H9 (cell line): ENCODE results near the gene GALNT16. TPM values are rescaled to one million over a fixed set of nuclear protein-coding genes. Genes with fewer than 3 reads are reported as not detected.

Experiments used
- DNase-seq: peaks from one replicate; pipeline ENCODE4 v3.0.0-alpha.2; 2017
- H2AFZ ChIP-seq: one replicate; pipeline ENCODE4 v1.6.1; 2013; ENCODE audit warnings: mild to moderate bottlenecking, low read length, control low read depth, moderate library complexity
- H2AK5ac ChIP-seq: 2 replicates; pipeline ENCODE4 v1.6.1; 2013; ENCODE audit warnings: low read length, control low read depth, mixed read lengths; ENCODE audit not compliant: insufficient read length
- H2BK120ac ChIP-seq: one replicate; pipeline ENCODE4 v1.6.1; 2013; ENCODE audit warnings: low read depth, mild to moderate bottlenecking, low read length, control low read depth, inconsistent platforms; ENCODE audit not compliant: poor library complexity, severe bottlenecking
- H2BK12ac ChIP-seq: 2 replicates; pipeline ENCODE4 v1.6.1; 2013; ENCODE audit warnings: low read length, control low read depth, mixed read lengths, low read depth; ENCODE audit not compliant: insufficient read length
- H2BK15ac ChIP-seq: 2 replicates; pipeline ENCODE4 v1.6.1; 2013; ENCODE audit warnings: low read depth, low read length, control low read depth
- H2BK20ac ChIP-seq: one replicate; pipeline ENCODE4 v1.6.1; 2013; ENCODE audit warnings: low read depth, mild to moderate bottlenecking, low read length, control low read depth, inconsistent platforms; ENCODE audit not compliant: poor library complexity, severe bottlenecking
- H2BK5ac ChIP-seq: 2 replicates; pipeline ENCODE4 v1.6.1; 2013; ENCODE audit warnings: low read length, control low read depth, mixed read lengths; ENCODE audit not compliant: insufficient read length
- H3K14ac ChIP-seq: 2 replicates; pipeline ENCODE4 v1.6.1; 2013; ENCODE audit warnings: low read length, control low read depth; ENCODE audit not compliant: insufficient read depth
- H3K18ac ChIP-seq: 2 replicates; pipeline ENCODE4 v1.6.1; 2013; ENCODE audit warnings: low read depth, mild to moderate bottlenecking, mixed read lengths, low read length, control low read depth; ENCODE audit not compliant: insufficient read length
- H3K23ac ChIP-seq: 2 replicates; pipeline ENCODE4 v1.6.1; 2013; ENCODE audit warnings: low read length, control low read depth, mixed read lengths, low read depth; ENCODE audit not compliant: insufficient read length
- H3K23me2 ChIP-seq: 2 replicates; pipeline ENCODE4 v1.6.1; 2013; ENCODE audit warnings: low read depth, mild to moderate bottlenecking, mixed read lengths, low read length, control low read depth; ENCODE audit not compliant: insufficient read length, poor library complexity, severe bottlenecking
- H3K27ac ChIP-seq: 2 replicates; pipeline ENCODE4 v1.5.1; 2013; ENCODE audit warnings: low read length, control low read depth, mixed read lengths, low read depth; ENCODE audit not compliant: insufficient read length
- H3K27me3 ChIP-seq: 2 replicates; pipeline ENCODE4 v1.6.1; 2013; ENCODE audit warnings: low read length, control low read depth, inconsistent platforms; ENCODE audit not compliant: insufficient read depth
- H3K4ac ChIP-seq: 2 replicates; pipeline ENCODE4 v1.6.1; 2013; ENCODE audit warnings: low read depth, mild to moderate bottlenecking, control low read depth, inconsistent platforms, low read length, moderate library complexity
- H3K4me1 ChIP-seq: 2 replicates; pipeline ENCODE4 v1.6.1; 2013; ENCODE audit warnings: low read length, control low read depth, inconsistent platforms; ENCODE audit not compliant: insufficient read depth
- H3K4me2 ChIP-seq: 2 replicates; pipeline ENCODE4 v1.6.1; 2013; ENCODE audit warnings: low read length, control low read depth, mixed read lengths; ENCODE audit not compliant: insufficient read length, insufficient read depth
- H3K56ac ChIP-seq: 2 replicates; pipeline ENCODE4 v1.6.1; 2013; ENCODE audit warnings: low read depth, mild to moderate bottlenecking, mixed read lengths, low read length, control low read depth; ENCODE audit not compliant: insufficient read length
- H3K79me1 ChIP-seq: 2 replicates; pipeline ENCODE4 v1.6.1; 2013; ENCODE audit warnings: low read depth, mild to moderate bottlenecking, moderate library complexity, low read length, control low read depth, inconsistent platforms; ENCODE audit not compliant: insufficient read depth, poor library complexity, severe bottlenecking
- H3K79me2 ChIP-seq: 2 replicates; pipeline ENCODE4 v1.6.1; 2013; ENCODE audit warnings: low read length, control low read depth, inconsistent platforms; ENCODE audit not compliant: insufficient read depth
- H3K9ac ChIP-seq: 2 replicates; pipeline ENCODE4 v1.6.1; 2013; ENCODE audit warnings: low read length, control low read depth, mixed read lengths; ENCODE audit not compliant: insufficient read length; ENCODE audit errors: extremely low read depth
- H3K9me3 ChIP-seq: one replicate; pipeline ENCODE4 v1.6.1; 2013; ENCODE audit warnings: low read depth, low read length, inconsistent platforms; ENCODE audit not compliant: control insufficient read depth
- H3T11ph ChIP-seq: one replicate; pipeline ENCODE4 v1.6.1; 2013; ENCODE audit warnings: mild to moderate bottlenecking, low read length, control low read depth, inconsistent platforms
- H4K20me1 ChIP-seq: one replicate; pipeline ENCODE4 v1.6.1; 2013; ENCODE audit not compliant: control insufficient read depth, insufficient read length, insufficient read depth
- H4K5ac ChIP-seq: 2 replicates; pipeline ENCODE4 v1.6.1; 2013; ENCODE audit warnings: low read depth, mild to moderate bottlenecking, mixed read lengths, low read length, control low read depth; ENCODE audit not compliant: insufficient read length
- H4K8ac ChIP-seq: replicated peaks from 2 replicates; pipeline ENCODE4 v1.6.1; 2013; ENCODE audit warnings: low read length, control low read depth, mixed read lengths, low read depth; ENCODE audit not compliant: insufficient read length
- H4K91ac ChIP-seq: 2 replicates; pipeline ENCODE4 v1.6.1; 2013; ENCODE audit warnings: low read depth, mild to moderate bottlenecking, moderate library complexity, mixed read lengths, low read length, control low read depth; ENCODE audit not compliant: insufficient read length
- H3K27ac Mint-ChIP-seq, 3 experiments: 2 replicates in 2 of 3; 3 replicates in 1 of 3; pipeline ENCODE4 v1.8.0; 2020 to 2021; ENCODE audit warnings: mixed read lengths in 3 of 3, mild to moderate bottlenecking in 1 of 3, moderate library complexity in 1 of 3
- H3K27me3 Mint-ChIP-seq: 2 replicates; pipeline ENCODE4 v1.8.0; 2021; ENCODE audit warnings: low read depth, mild to moderate bottlenecking, moderate library complexity, mixed read lengths
- H3K36me3 Mint-ChIP-seq, 3 experiments: 2 replicates in 2 of 3; 3 replicates in 1 of 3; pipeline ENCODE4 v1.8.0; 2020 to 2021; ENCODE audit warnings: low read depth in 3 of 3, mixed read lengths in 3 of 3; ENCODE audit not compliant: insufficient read depth in 1 of 3
- H3K4me1 Mint-ChIP-seq, 2 experiments: 2 replicates each; pipeline ENCODE4 v1.8.0; 2020; ENCODE audit warnings: mixed read lengths in 2 of 2
- H3K4me3 Mint-ChIP-seq, 2 experiments: 2 replicates in 1 of 2; 3 replicates in 1 of 2; pipeline ENCODE4 v1.8.0; 2020 to 2021; ENCODE audit warnings: mild to moderate bottlenecking in 2 of 2, mixed read lengths in 2 of 2, moderate library complexity in 1 of 2
- H3K9me3 Mint-ChIP-seq, 2 experiments: 2 replicates in 1 of 2; 3 replicates in 1 of 2; pipeline ENCODE4 v1.8.0; 2020; ENCODE audit warnings: mild to moderate bottlenecking in 2 of 2, mixed read lengths in 2 of 2, moderate library complexity in 1 of 2
- WGBS: extraction: QIAGEN DNeasy Blood & Tissue Kit; methylation state at CpG from one replicate; pipeline ENCODE4 v1.1.7; 2013; ENCODE audit warnings: missing lambda C conversion rate, low lambda C conversion rate, mixed read lengths; ENCODE audit not compliant: insufficient read length; ENCODE audit errors: extremely low coverage; 5-methylcytosine and 5-hydroxymethylcytosine counted together
- total RNA-seq: library from RNA; stranded (reverse); gene quantifications from 2 replicates; pipeline ENCODE4 v1.2.1, GENCODE V29; 2021
- TF ChIP-seq, protein P1 (sequence below): fragments of 200-600 bp; sonication (generic); conservative IDR thresholded peaks from 3 replicates; pipeline ENCODE4 v1.8.0; 2021; ENCODE audit warnings: antibody characterized with exemption, mild to moderate bottlenecking

GALNT16 gene
- total RNA-seq, 1 experiment from 2014 or later = 2.3 TPM

DNA sequence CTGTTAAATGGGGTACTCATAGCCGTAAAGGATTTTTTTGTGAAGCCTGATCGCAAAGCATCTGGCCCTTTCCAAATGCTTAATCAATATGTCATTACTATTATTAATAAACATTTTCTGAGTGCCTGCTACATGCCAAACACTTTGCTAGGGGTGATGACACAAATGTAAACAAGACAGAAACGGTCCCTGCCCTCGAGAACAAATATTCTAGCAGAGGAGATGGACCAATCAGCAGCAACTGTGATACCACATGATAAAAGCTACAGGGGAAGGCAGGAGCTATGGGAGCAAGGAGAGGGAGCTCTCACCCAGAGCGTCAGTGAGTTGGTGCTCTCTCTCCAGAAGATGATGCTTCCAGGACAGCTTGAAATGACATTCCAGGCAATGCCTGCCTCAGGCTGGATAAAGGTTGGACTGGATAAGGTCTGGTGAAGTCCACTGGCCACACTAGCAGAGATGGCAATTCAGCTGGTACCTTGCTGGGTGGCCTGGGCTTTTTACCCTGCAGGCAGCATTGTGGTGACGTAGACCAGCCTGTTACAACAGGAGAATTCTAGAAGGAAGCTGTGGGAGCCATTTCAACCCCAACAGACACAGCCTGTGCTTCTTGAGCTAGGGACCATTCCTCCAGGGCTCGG lies 97.1 kb downstream of the GALNT16 start:
- TF ChIP-seq, protein P1, sequence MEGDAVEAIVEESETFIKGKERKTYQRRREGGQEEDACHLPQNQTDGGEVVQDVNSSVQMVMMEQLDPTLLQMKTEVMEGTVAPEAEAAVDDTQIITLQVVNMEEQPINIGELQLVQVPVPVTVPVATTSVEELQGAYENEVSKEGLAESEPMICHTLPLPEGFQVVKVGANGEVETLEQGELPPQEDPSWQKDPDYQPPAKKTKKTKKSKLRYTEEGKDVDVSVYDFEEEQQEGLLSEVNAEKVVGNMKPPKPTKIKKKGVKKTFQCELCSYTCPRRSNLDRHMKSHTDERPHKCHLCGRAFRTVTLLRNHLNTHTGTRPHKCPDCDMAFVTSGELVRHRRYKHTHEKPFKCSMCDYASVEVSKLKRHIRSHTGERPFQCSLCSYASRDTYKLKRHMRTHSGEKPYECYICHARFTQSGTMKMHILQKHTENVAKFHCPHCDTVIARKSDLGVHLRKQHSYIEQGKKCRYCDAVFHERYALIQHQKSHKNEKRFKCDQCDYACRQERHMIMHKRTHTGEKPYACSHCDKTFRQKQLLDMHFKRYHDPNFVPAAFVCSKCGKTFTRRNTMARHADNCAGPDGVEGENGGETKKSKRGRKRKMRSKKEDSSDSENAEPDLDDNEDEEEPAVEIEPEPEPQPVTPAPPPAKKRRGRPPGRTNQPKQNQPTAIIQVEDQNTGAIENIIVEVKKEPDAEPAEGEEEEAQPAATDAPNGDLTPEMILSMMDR = no peak
- DNase-seq = no peak
- Histone ChIP-seq H3K56ac (no peak overlapping the region), H3K23me2 (no peaks in the 10 kb centered on the region), H4K8ac (no peak overlapping the region), H3K4ac (no peak overlapping the region), H2BK5ac (no peak overlapping the region), H2BK12ac (no peak overlapping the region), H2BK15ac (no peak overlapping the region), H3K4me2 (no peak overlapping the region), H3K23ac (no peak overlapping the region), H3K9ac (no peak overlapping the region), H3K4me1 (no peaks in the 10 kb centered on the region), H4K91ac (no peak overlapping the region), H3K14ac (no peak overlapping the region), H3K9me3 (no peaks in the 10 kb centered on the region), H3K27me3 (no peaks in the 10 kb centered on the region), H3K27ac (no peak overlapping the region), H3K79me1 (no peaks in the 10 kb centered on the region), H2AFZ (no peak overlapping the region), H3K79me2 (no peaks in the 10 kb centered on the region), H2AK5ac (no peak overlapping the region), H3K18ac (no peak overlapping the region), H4K20me1 (no peaks in the 10 kb centered on the region), H2BK120ac (no peak overlapping the region), H2BK20ac (no peak overlapping the region), H4K5ac (no peak overlapping the region), H3T11ph (no peak overlapping the region)
- H3K4me1 Mint-ChIP-seq = peaks cover 0 to 4% of the 10 kb centered on the region in 2 experiments; a peak in 2 of 4 replicates
- no peaks in the 10 kb centered on the region; the same call in 1 of the 2 replicates for H3K27me3 Mint-ChIP-seq
- no peaks in the 10 kb centered on the region for H3K36me3 Mint-ChIP-seq
- no peak overlapping the region for H3K4me3 Mint-ChIP-seq
- H3K27ac Mint-ChIP-seq = peak overlapping the region in 1 of 3 experiments; percentile 48; a peak in 1 of 7 replicates
- WGBS = no CpG with 5 or more reads among the region's 7 CpGs
- H3K9me3 Mint-ChIP-seq = no peaks in the 10 kb centered on the region
